Measurements from ENCODE around the gene SNX13.

SNX13 gene

DNA sequence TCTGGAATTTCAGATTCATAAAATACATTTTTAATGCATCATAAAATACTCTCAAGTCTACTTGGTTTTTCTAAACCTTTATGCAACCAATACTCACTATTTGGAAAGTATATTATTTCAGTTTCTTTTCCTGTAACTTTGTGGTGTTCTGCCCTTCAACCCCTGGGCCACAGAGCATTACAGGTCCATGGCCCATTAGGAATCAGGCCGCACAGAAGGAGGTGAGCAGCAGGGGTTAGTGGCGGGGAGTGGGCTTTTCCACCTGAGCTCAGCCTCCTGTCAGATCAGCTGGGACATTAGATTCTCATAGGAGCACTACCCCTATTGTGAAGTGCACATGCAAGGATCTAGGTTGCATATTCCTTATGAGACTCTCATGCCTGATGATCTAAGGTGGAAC, 9.7 kb downstream of the SNX13 start:
- Histone ChIP-seq H2AFZ (ENCODE audit: low read length) (no peak overlapping the region), H3K36me3 (replicated peaks; ENCODE audit: insufficient read depth, low read length) (no peaks in the 10 kb centered on the region), H3K79me2 (ENCODE audit: low read length) (peaks cover 94% of the 10 kb centered on the region), H3K27me3 (replicated peaks; ENCODE audit: insufficient read depth, low read length) (no peaks in the 10 kb centered on the region), H3K4me2 (ENCODE audit: low read depth, low read length) (no peak overlapping the region), H3K4me1 (ENCODE audit: low read length) (0 out of 2 replicates have a peak, but pooled peaks cover 5% of the 10 kb centered on the region), H3K9ac (ENCODE audit: low read length) (no peak overlapping the region), H3K27ac (ENCODE audit: low read length) (no peak overlapping the region), H3F3A (ENCODE audit: insufficient read depth, low read length) (no peaks in the 10 kb centered on the region), H4K20me1 (ENCODE audit: insufficient read depth, low read length) (peaks cover 1% of the 10 kb centered on the region; the same call in 1 of the 2 replicates), H3K9me2 (replicated peaks; ENCODE audit: insufficient read depth, low read length) (no peaks in the 10 kb centered on the region), H3K4me3 (ENCODE audit: low read length) (no peak overlapping the region), H3K9me3 (replicated peaks; ENCODE audit: insufficient read depth, low read length) (no peaks in the 10 kb centered on the region)
- DNase-seq: no peak
- TF ChIP-seq CTCF (IDR thresholded peaks at IDR 0.05; ENCODE audit: low read length) (no peak), EZH2phosphoT487 (IDR thresholded peaks at IDR 0.05; ENCODE audit: low read length) (no peak), EZH2 (optimal IDR thresholded peaks at IDR 0.05; ENCODE audit: low read depth, low read length) (no peak)

- H3K79me2 ChIP-seq (ENCODE audit: low read length): peaks cover 95% of the 10 kb centered on the region
- H3K4me1 ChIP-seq (ENCODE audit: low read length): 0 out of 2 replicates have a peak, but pooled peaks cover 3% of the 10 kb centered on the region
- no peak for TF ChIP-seq EZH2phosphoT487 (IDR thresholded peaks at IDR 0.05; ENCODE audit: low read length)
- no peak for TF ChIP-seq EZH2 (optimal IDR thresholded peaks at IDR 0.05; ENCODE audit: low read depth, low read length)
- TF ChIP-seq CTCF (IDR thresholded peaks at IDR 0.05; ENCODE audit: low read length): no peak
- H3K4me2 ChIP-seq (ENCODE audit: low read depth, low read length): no peak overlapping the region
- no peak for DNase-seq
- no peaks in the 10 kb centered on the region for H3K9me3 ChIP-seq (replicated peaks; ENCODE audit: insufficient read depth, low read length)
- no peaks in the 10 kb centered on the region for H3K36me3 ChIP-seq (replicated peaks; ENCODE audit: insufficient read depth, low read length)
- peaks cover 5% of the 10 kb centered on the region; the same call in 1 of the 2 replicates for H4K20me1 ChIP-seq (ENCODE audit: insufficient read depth, low read length)
- H3K27ac ChIP-seq (ENCODE audit: low read length): no peak overlapping the region
- no peak overlapping the region for H3K9ac ChIP-seq (ENCODE audit: low read length)
- no peak overlapping the region for H2AFZ ChIP-seq (ENCODE audit: low read length)
- H3K27me3 ChIP-seq (replicated peaks; ENCODE audit: insufficient read depth, low read length): no peaks in the 10 kb centered on the region
- no peaks in the 10 kb centered on the region for H3K9me2 ChIP-seq (replicated peaks; ENCODE audit: insufficient read depth, low read length)
- no peaks in the 10 kb centered on the region for H3F3A ChIP-seq (ENCODE audit: insufficient read depth, low read length)
- H3K4me3 ChIP-seq (ENCODE audit: low read length): no peak overlapping the region
These were observed 10.5 kb downstream of the SNX13 start for GRCh38 chr7:17929647-17930395.

- H3K27me3 ChIP-seq (replicated peaks; ENCODE audit: insufficient read depth, low read length): no peaks in the 10 kb centered on the region
- H4K20me1 ChIP-seq (ENCODE audit: insufficient read depth, low read length): peaks cover 10% of the 10 kb centered on the region
- H3K4me2 ChIP-seq (ENCODE audit: low read depth, low read length): no peak overlapping the region
- no peak overlapping the region for H3K9ac ChIP-seq (ENCODE audit: low read length)
- no peak overlapping the region for H3K27ac ChIP-seq (ENCODE audit: low read length)
- no peak for TF ChIP-seq EZH2 (optimal IDR thresholded peaks at IDR 0.05; ENCODE audit: low read depth, low read length)
- TF ChIP-seq CTCF (IDR thresholded peaks at IDR 0.05; ENCODE audit: low read length): no peak
- no peak for TF ChIP-seq EZH2phosphoT487 (IDR thresholded peaks at IDR 0.05; ENCODE audit: low read length)
- H3K9me2 ChIP-seq (replicated peaks; ENCODE audit: insufficient read depth, low read length): no peaks in the 10 kb centered on the region
- no peak overlapping the region for H2AFZ ChIP-seq (ENCODE audit: low read length)
- no peaks in the 10 kb centered on the region for H3K4me1 ChIP-seq (ENCODE audit: low read length)
- H3F3A ChIP-seq (ENCODE audit: insufficient read depth, low read length): no peaks in the 10 kb centered on the region
- no peaks in the 10 kb centered on the region for H3K9me3 ChIP-seq (replicated peaks; ENCODE audit: insufficient read depth, low read length)
- no peaks in the 10 kb centered on the region for H3K36me3 ChIP-seq (replicated peaks; ENCODE audit: insufficient read depth, low read length)
- no peak overlapping the region for H3K4me3 ChIP-seq (ENCODE audit: low read length)
- peaks cover 94% of the 10 kb centered on the region for H3K79me2 ChIP-seq (ENCODE audit: low read length)
- no peak for DNase-seq
These were observed 12.2 kb downstream of the SNX13 start for GRCh38 chr7:17928055-17928454.
